ENCODE results near the gene DNAJC5. TPM values are rescaled to one million over a fixed set of nuclear protein-coding genes. Genes with fewer than 3 reads are reported as not detected.

DNAJC5 gene
- total RNA-seq, 1 experiment from 2014 or later = 45.0 TPM

DNA sequence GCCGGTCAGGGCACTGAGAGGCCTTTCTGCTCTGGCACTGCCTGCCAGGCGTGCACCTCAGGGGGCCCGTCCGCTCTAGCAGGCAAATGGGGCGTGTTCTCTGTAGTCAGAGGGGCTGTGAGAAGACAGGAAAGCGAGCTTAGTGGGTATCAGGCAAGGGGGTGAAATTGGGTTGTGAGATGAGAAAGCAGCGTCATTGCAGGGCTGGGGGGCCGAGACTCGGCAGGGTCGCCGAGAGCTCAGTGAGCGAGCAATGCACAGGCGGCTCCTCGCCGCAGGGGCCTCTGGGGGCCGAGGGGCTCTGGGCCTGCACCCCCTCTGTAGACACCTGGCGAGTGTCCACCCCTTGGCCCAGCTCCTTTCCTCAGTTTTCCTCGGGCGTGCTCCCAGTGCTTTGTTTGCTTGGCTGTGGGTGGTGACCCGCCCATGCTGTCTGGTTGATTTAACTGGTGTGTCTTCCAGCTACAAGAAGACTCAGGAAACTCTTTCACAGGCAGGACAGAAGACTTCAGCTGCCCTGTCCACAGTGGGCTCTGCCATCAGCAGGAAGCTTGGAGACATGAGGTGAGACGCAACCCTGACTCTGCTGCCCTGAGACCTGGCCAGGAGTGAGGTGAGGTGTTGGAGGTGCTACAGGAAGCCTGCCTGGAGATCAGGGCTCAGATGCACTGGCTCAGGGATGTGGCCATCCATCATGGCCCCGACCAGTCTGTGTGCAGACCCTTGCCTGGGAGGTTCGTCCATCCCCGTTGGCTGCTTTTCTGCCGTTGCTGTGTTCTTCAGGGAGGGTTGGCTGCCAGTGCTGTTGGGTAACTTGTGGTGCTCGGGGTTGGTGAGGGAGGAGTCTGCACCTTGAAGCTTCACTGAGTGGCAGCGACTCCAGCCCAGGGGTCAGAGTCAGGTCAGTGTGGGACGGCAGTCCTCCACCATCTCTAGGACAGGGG lies 12.4 kb upstream of the DNAJC5 start:
- POLR2A ChIA-PET = interaction anchor here (1.4 to 5.2 kb wide), 4 partner anchors 9 to 17 kb away, joined by 4 to 42 read pairs (median 6); partner anchors contain the start of gene TPD52L2
- peaks cover 62% of the 10 kb centered on the region for H3K36me3 Mint-ChIP-seq (ENCODE audit: insufficient read depth, unreplicated experiment)

DNA sequence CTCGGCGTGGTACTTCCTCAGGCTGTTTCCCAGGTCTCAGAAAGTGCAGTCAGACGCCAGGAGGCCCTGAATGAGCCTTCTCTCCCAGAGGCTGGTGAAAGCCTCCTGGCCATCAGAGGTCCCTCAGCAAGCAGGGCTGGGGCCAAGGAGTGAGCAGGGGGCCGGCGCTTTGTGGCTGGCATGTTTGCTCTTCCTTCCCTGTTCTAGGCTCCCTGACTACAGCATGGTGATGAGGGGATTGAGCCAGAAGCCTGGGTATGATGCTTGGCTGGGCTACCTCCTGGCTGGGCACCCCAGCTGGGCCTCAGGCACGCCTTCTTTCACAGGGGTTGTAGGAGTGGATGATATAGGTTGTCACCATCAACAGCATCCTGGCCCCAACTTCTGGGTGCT lies 11.7 kb upstream of the DNAJC5 start:
- no peaks in the 10 kb centered on the region for H3K27me3 Mint-ChIP-seq (ENCODE audit: insufficient read depth, unreplicated experiment)
- TF ChIP-seq, protein P1, sequence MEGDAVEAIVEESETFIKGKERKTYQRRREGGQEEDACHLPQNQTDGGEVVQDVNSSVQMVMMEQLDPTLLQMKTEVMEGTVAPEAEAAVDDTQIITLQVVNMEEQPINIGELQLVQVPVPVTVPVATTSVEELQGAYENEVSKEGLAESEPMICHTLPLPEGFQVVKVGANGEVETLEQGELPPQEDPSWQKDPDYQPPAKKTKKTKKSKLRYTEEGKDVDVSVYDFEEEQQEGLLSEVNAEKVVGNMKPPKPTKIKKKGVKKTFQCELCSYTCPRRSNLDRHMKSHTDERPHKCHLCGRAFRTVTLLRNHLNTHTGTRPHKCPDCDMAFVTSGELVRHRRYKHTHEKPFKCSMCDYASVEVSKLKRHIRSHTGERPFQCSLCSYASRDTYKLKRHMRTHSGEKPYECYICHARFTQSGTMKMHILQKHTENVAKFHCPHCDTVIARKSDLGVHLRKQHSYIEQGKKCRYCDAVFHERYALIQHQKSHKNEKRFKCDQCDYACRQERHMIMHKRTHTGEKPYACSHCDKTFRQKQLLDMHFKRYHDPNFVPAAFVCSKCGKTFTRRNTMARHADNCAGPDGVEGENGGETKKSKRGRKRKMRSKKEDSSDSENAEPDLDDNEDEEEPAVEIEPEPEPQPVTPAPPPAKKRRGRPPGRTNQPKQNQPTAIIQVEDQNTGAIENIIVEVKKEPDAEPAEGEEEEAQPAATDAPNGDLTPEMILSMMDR (IDR thresholded peaks at IDR 0.05; ENCODE audit: unreplicated experiment) = no peak
- DNase-seq (ENCODE audit: unreplicated experiment) = no peak
- ChIA-PET CTCF (no interaction called here), POLR2A (interaction anchor here (1.4 to 5.2 kb wide), 2 partner anchors 9 to 18 kb away, joined by 4 to 42 read pairs; partner anchors contain the start of gene TPD52L2)
- H3K27ac Mint-ChIP-seq (ENCODE audit: low read depth, unreplicated experiment) = no peak overlapping the region
- no peaks in the 10 kb centered on the region for H3K9me3 Mint-ChIP-seq (ENCODE audit: unreplicated experiment)
- H3K4me3 Mint-ChIP-seq (ENCODE audit: unreplicated experiment) = no peak overlapping the region
- intact Hi-C loops (cut with micrococcal nuclease) = no loop called here
- H3K4me1 Mint-ChIP-seq (ENCODE audit: insufficient read depth, unreplicated experiment) = peaks cover 16% of the 10 kb centered on the region
- H3K36me3 Mint-ChIP-seq (ENCODE audit: insufficient read depth, unreplicated experiment) = peaks cover 59% of the 10 kb centered on the region
- BruUV-seq (replicated peaks) = no TSS peak

More for the DNA sequence above, 12.4 kb upstream of the DNAJC5 start:
- CTCF ChIA-PET = interaction anchor here (1.0 to 1.2 kb wide), 2 partner anchors 17 to 91 kb away, joined by 3 to 5 read pairs; no protein-coding TSS in a partner anchor
- Mint-ChIP-seq H3K9me3 (ENCODE audit: unreplicated experiment) (no peaks in the 10 kb centered on the region), H3K27ac (ENCODE audit: low read depth, unreplicated experiment) (no peak overlapping the region), H3K4me3 (ENCODE audit: unreplicated experiment) (no peak overlapping the region), H3K4me1 (ENCODE audit: insufficient read depth, unreplicated experiment) (peaks cover 16% of the 10 kb centered on the region), H3K27me3 (ENCODE audit: insufficient read depth, unreplicated experiment) (no peaks in the 10 kb centered on the region)
- no TSS peak for BruUV-seq (replicated peaks)
- intact Hi-C loops (cut with micrococcal nuclease) = no loop called here
- no peak for DNase-seq (ENCODE audit: unreplicated experiment)
- TF ChIP-seq, protein P1 (IDR thresholded peaks at IDR 0.05; ENCODE audit: unreplicated experiment) = no peak

DNA sequence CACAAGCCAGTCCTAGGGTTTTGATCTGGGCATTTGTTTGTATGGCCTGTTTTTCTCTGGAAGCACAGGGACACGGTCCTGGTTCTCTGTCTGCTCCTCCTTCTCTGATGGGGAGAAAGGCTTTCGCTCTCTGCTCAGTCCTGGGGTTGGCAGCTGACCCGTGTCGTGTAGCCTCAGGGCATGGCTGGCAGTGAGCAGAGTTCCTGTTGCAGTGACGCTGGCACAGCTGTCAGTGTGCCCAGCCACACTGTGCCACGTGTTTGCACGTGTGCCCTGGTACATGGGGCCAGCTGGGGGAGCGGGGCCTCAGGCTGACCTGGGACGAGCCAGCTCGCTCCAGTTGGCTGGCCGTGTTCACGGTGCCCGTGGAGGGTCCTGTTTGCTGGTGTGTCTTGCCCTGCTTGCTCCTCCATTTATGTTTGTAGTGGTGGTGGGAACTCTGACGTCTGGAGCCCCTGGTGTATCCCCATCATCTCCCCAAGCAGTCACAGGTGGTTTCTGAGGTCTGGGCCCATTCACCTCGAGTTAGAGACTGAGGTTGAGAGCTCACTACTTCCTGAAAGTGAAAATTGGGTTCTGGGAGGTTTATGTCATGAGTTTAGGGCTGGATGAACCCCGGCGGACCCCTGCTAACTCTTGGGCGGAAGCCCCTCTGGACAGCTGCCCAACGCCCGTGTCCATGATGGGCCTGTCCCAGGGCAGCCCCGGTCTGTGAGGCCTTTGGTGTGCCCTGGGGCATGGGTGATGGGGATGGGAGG lies 10.2 kb upstream of the DNAJC5 start:
- peaks cover 59% of the 10 kb centered on the region for H3K36me3 Mint-ChIP-seq (ENCODE audit: insufficient read depth, unreplicated experiment)
- ChIA-PET POLR2A (interaction anchor here (1.1 to 5.2 kb wide), 6 partner anchors 9 to 21 kb away, joined by 3 to 42 read pairs (median 7); partner anchors contain the start of gene TPD52L2), CTCF (interaction anchor here (0.6 to 0.9 kb wide), 2 partner anchors 19 to 182 kb away, joined by 3 to 5 read pairs; no protein-coding TSS in a partner anchor)
- intact Hi-C loops (cut with micrococcal nuclease) = no loop called here
- peak overlapping the region; percentile 36 for H3K4me3 Mint-ChIP-seq (ENCODE audit: unreplicated experiment)
- peak overlapping the region; percentile 25 for H3K27ac Mint-ChIP-seq (ENCODE audit: low read depth, unreplicated experiment)
- no peaks in the 10 kb centered on the region for H3K27me3 Mint-ChIP-seq (ENCODE audit: insufficient read depth, unreplicated experiment)
- peak; percentile 57 for DNase-seq (ENCODE audit: unreplicated experiment)
- TF ChIP-seq, protein P1 (IDR thresholded peaks at IDR 0.05; ENCODE audit: unreplicated experiment) = no peak
- BruUV-seq (replicated peaks) = no TSS peak
- peaks cover 25% of the 10 kb centered on the region for H3K4me1 Mint-ChIP-seq (ENCODE audit: insufficient read depth, unreplicated experiment)
- no peaks in the 10 kb centered on the region for H3K9me3 Mint-ChIP-seq (ENCODE audit: unreplicated experiment)

All from MCF 10A (cell line).